PFSK-1 (cell line): ENCODE results near the gene RASSF1.

Experiments used
- FOXP2 ChIP-seq: optimal IDR thresholded peaks from 2 replicates; pipeline ENCODE3; 2011; ENCODE audit warnings: borderline replicate concordance, control low read depth, inconsistent platforms; ENCODE audit not compliant: insufficient read depth; ENCODE audit errors: extremely low read length, extremely low read depth
- POLR2AphosphoS5 ChIP-seq: IDR thresholded peaks from 2 replicates; pipeline ENCODE4 v1.6.1; 2012; ENCODE audit warnings: low read depth, mild to moderate bottlenecking, control low read depth, low read length, moderate library complexity
- REST ChIP-seq, 2 experiments: IDR thresholded peaks; 2 replicates each; pipeline versions ENCODE4 v1.6.1 to v1.8.0; 2011 to 2012; ENCODE audit warnings: low read depth in 2 of 2, low read length in 2 of 2, control low read depth in 1 of 2, inconsistent platforms in 1 of 2, mild to moderate bottlenecking in 1 of 2, moderate library complexity in 1 of 2; ENCODE audit not compliant: insufficient read depth in 1 of 2
- SIN3A ChIP-seq: IDR thresholded peaks from 2 replicates; pipeline ENCODE4 v1.6.1; 2012; ENCODE audit warnings: mild to moderate bottlenecking, low read length, moderate library complexity, borderline replicate concordance; ENCODE audit not compliant: insufficient read depth
- TAF1 ChIP-seq: IDR thresholded peaks from 2 replicates; pipeline ENCODE4 v1.6.1; 2012; ENCODE audit warnings: low read length, control low read depth, borderline replicate concordance; ENCODE audit not compliant: insufficient read depth

The RASSF1 gene

GRCh38 chr3:50304601-50305000 lies 36.0 kb downstream of the RASSF1 start:
- TF ChIP-seq SIN3A: no peak
- no peak for TF ChIP-seq POLR2AphosphoS5
- no peak for TF ChIP-seq REST (IDR thresholded peaks at IDR 0.05; ENCODE audit: insufficient read depth in 1 of 2, low read depth in 2 of 2, low read length in 2 of 2)
- TF ChIP-seq TAF1: no peak
- no peak for TF ChIP-seq FOXP2

GRCh38 chr3:50303013-50303815 lies 37.4 kb downstream of the RASSF1 start, which contains the start of gene HYAL1:
TSS of gene HYAL1 (minus strand) at chr3:50303574. CDS start at chr3:50302956, 618 bp downstream.
- TF ChIP-seq TAF1 (no peak), SIN3A (no peak), REST (IDR thresholded peaks at IDR 0.05; ENCODE audit: insufficient read depth in 1 of 2, low read depth in 2 of 2, low read length in 2 of 2) (no peak), FOXP2 (no peak), POLR2AphosphoS5 (peak; percentile 40; the same call in 1 of the 2 replicates)

GRCh38 chr3:50302095-50303012 lies 38.3 kb downstream of the RASSF1 start:
- TF ChIP-seq SIN3A: no peak
- no peak for TF ChIP-seq REST (IDR thresholded peaks at IDR 0.05; ENCODE audit: insufficient read depth in 1 of 2, low read depth in 2 of 2, low read length in 2 of 2)
- no peak for TF ChIP-seq FOXP2
- no peak for TF ChIP-seq TAF1
- no peak for TF ChIP-seq POLR2AphosphoS5

GRCh38 chr3:50300681-50301254 lies 39.9 kb downstream of the RASSF1 start:
- TF ChIP-seq SIN3A (no peak), POLR2AphosphoS5 (no peak), REST (IDR thresholded peaks at IDR 0.05; ENCODE audit: insufficient read depth in 1 of 2, low read depth in 2 of 2, low read length in 2 of 2) (no peak), TAF1 (no peak), FOXP2 (no peak)
